SK-N-MC (cell line): ENCODE results near the gene CD163L1.
"Not testable (repeated sequence)": the region's sequence is repeated elsewhere in the genome, so short reads cannot be mapped to it uniquely, and the experiment has no call there.

Experiments
- DNase-seq: peaks from one replicate; pipeline ENCODE4 v3.0.0-alpha.2; 2011; ENCODE audit warnings: low read depth, low spot score
- H3K27ac ChIP-seq: fragments of 200-600 bp; sonication (generic); 2 replicates; pipeline ENCODE4 v1.5.1; 2016; ENCODE audit warnings: mixed run types
- H3K36me3 ChIP-seq: fragments of 200-600 bp; sonication (generic); 2 replicates; pipeline ENCODE4 v1.6.1; 2017; ENCODE audit warnings: antibody characterized with exemption, low read length, mixed read lengths; ENCODE audit not compliant: insufficient read depth
- H3K4me3 ChIP-seq: fragments of 200-600 bp; sonication (generic); 2 replicates; pipeline ENCODE4 v1.5.1; 2016
- H3K9ac ChIP-seq: fragments of 200-600 bp; sonication (generic); 2 replicates; pipeline ENCODE4 v1.8.0; 2017; ENCODE audit warnings: mixed run types, mixed read lengths; ENCODE audit not compliant: insufficient read length
- H3K9me3 ChIP-seq: fragments of 200-600 bp; sonication (generic); 2 replicates; pipeline ENCODE4 v1.6.1; 2017; ENCODE audit warnings: low read depth, mild to moderate bottlenecking, antibody characterized with exemption, low read length, moderate library complexity, mixed read lengths
- EZH2 ChIP-seq: fragments of 200-600 bp; sonication (generic); IDR thresholded peaks from one replicate; pipeline ENCODE4 v1.6.1; 2017; ENCODE audit warnings: antibody characterized with exemption
- FOXP2 ChIP-seq: optimal IDR thresholded peaks from 2 replicates; pipeline ENCODE3; 2011; ENCODE audit warnings: mild to moderate bottlenecking, moderate library complexity; ENCODE audit not compliant: insufficient read depth; ENCODE audit errors: extremely low read length, control extremely low read depth
- POLR2AphosphoS5 ChIP-seq: IDR thresholded peaks from 2 replicates; pipeline ENCODE4 v1.6.1; 2012; ENCODE audit warnings: mild to moderate bottlenecking, low read depth, low read length, borderline replicate concordance

The CD163L1 gene

GRCh38 chr12:7451756-7452155, 7.8 kb upstream of the CD163L1 start:
- H3K36me3 ChIP-seq = no peaks in the 10 kb centered on the region
- DNase-seq = no peak
- TF ChIP-seq FOXP2 (no peak), POLR2AphosphoS5 (no peak), EZH2 (no peak)

GRCh38 chr12:7450667-7451066, 6.7 kb upstream of the CD163L1 start:
- no peak overlapping the region for H3K27ac ChIP-seq
- DNase-seq = no peak
- H3K4me3 ChIP-seq = no peak overlapping the region
- TF ChIP-seq EZH2 (no peak), POLR2AphosphoS5 (no peak), FOXP2 (no peak)
- H3K9ac ChIP-seq = no peak overlapping the region
- no peaks in the 10 kb centered on the region for H3K36me3 ChIP-seq
- H3K9me3 ChIP-seq = no peaks in the 10 kb centered on the region

More at GRCh38 chr12:7451756-7452155, 7.8 kb upstream of the CD163L1 start:
- H3K27ac ChIP-seq = no peak overlapping the region
- no peak overlapping the region for H3K9ac ChIP-seq
- H3K4me3 ChIP-seq = no peak overlapping the region
- no peaks in the 10 kb centered on the region for H3K9me3 ChIP-seq

GRCh38 chr12:7448099-7448498, 4.1 kb upstream of the CD163L1 start:
- H3K27ac ChIP-seq = no peak overlapping the region
- no peak overlapping the region for H3K9ac ChIP-seq
- TF ChIP-seq FOXP2 (no peak), EZH2 (no peak), POLR2AphosphoS5 (no peak)
- H3K4me3 ChIP-seq = no peak overlapping the region
- H3K9me3 ChIP-seq = no peaks in the 10 kb centered on the region
- DNase-seq = no peak
- H3K36me3 ChIP-seq = no peaks in the 10 kb centered on the region

DNA sequence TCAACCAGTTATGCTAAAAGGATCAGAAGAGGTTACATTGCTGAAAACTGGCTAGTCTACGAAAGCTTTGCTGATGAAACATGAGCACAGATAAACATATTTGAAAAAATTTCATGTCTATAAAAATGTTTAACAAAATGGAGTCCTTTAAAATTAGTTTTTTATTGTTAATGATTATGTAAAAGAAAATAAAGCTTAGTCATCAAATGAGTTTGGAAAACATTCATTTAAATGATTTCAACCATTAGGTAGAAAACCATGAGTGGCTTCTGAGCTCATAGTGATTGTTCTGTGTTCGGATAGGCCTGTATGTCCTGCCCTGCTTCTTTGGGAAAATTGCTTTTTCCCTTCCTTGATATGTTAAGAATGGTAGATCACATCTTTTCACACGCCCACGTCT, 584 bp upstream of the CD163L1 start:
- Histone ChIP-seq H3K36me3 (no peaks in the 10 kb centered on the region), H3K27ac (no peak overlapping the region), H3K4me3 (no peak overlapping the region), H3K9ac (no peak overlapping the region), H3K9me3 (no peaks in the 10 kb centered on the region)
- no peak for DNase-seq
- TF ChIP-seq POLR2AphosphoS5 (no peak), FOXP2 (no peak), EZH2 (no peak)

GRCh38 chr12:7441216-7441615, 2.7 kb downstream of the CD163L1 start:
- TF ChIP-seq POLR2AphosphoS5 = no peak
- TF ChIP-seq FOXP2 = no peak
- TF ChIP-seq EZH2 = no peak
- no peaks in the 10 kb centered on the region for H3K9me3 ChIP-seq

DNA sequence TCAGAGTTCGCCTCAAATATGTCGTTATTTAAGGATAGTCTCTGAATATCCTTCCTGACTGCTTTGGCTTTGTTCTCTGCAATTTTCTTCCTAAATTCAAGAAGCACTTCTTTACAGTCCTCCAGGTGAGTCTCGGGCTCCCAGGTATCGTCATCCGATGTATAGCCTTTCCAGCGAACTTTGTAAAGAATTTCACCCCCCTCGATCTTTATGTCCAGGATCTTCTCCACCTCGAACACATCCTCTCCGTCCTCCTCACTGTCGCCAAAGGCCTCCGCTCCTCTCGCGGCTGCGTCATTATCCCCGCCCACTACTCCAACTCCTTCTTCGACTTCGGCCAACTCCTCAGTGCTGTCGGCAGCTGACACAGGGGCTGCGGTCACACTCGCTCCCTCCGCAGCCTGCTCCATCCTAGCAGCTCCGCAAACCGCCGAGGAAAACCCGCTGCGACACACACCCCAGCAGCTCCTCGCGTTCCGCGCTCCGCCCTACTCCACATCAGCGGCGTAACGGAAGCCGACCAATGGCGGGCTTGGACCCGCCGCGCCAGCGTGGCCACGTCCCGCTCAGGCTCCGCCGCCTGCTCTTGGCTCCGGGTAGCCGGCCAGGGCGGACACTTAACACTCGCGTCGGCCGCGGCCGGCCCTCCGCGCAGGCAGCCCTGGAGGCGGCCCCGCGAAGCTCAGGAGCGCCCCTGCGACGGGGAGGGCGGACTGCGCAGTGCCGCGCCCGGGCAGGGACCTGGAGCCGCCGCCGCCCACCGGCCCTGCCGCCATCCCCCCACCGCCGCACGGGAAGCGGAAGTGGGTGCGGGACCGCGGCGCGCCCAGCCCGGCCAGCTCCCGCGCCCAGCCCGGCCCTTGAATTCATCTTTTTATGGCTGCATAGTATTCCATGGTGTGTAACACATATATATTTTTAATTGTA, 4.1 kb downstream of the CD163L1 start:
- Histone ChIP-seq H3K9me3 (no peaks in the 10 kb centered on the region), H3K9ac (no peak overlapping the region), H3K4me3 (no peak overlapping the region), H3K27ac (no peak overlapping the region), H3K36me3 (no peaks in the 10 kb centered on the region)
- DNase-seq = no peak
- TF ChIP-seq POLR2AphosphoS5 (no peak), EZH2 (no peak), FOXP2 (no peak)

More at GRCh38 chr12:7441216-7441615, 2.7 kb downstream of the CD163L1 start:
- Histone ChIP-seq H3K4me3 (no peak overlapping the region), H3K9ac (no peak overlapping the region), H3K27ac (no peak overlapping the region), H3K36me3 (no peaks in the 10 kb centered on the region)
- no peak for DNase-seq

- not testable (repeated sequence) for DNase-seq, H3K27ac ChIP-seq, H3K9me3 ChIP-seq, H3K4me3 ChIP-seq, H3K36me3 ChIP-seq, H3K9ac ChIP-seq
Observed at GRCh38 chr12:7438291-7438995, 5.5 kb downstream of the CD163L1 start.

DNA sequence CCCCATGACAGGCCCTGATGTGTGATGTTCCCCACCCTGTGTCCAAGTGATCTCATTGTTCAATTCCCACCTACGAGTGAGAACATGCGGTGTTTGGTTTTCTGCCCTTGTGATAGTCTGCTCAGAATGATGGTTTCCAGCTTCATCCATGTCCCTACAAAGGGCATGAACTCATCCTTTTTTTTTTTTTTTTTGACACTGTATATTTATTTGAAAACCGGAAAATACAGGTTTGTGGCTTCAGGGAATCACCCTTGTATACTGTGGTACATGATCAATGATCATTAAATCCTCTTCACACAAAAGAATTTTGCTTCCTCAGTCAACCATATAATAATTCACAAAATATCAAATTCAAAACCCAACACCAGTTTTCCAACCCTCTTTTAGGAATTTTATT, 6.5 kb downstream of the CD163L1 start:
- not testable (repeated sequence) for H3K9ac ChIP-seq, H3K4me3 ChIP-seq

GRCh38 chr12:7434670-7435069, 9.3 kb downstream of the CD163L1 start:
- no peaks in the 10 kb centered on the region for H3K36me3 ChIP-seq
- H3K4me3 ChIP-seq = no peak overlapping the region
- no peaks in the 10 kb centered on the region for H3K9me3 ChIP-seq
- TF ChIP-seq POLR2AphosphoS5 (no peak), EZH2 (no peak), FOXP2 (no peak)
- H3K9ac ChIP-seq = no peak overlapping the region
- no peak for DNase-seq
- no peak overlapping the region for H3K27ac ChIP-seq

More for the DNA sequence above, 6.5 kb downstream of the CD163L1 start:
- H3K36me3 ChIP-seq, H3K9me3 ChIP-seq, DNase-seq, H3K27ac ChIP-seq: not testable (repeated sequence)
